Epithelial cell of proximal tubule (primary cell): ENCODE measurements around the gene SYNGR2. TPM values are rescaled to one million over a fixed set of nuclear protein-coding genes. Genes with fewer than 3 reads are reported as not detected.

ENCODE experiments used
- DNase-seq: peaks from one replicate; pipeline ENCODE4 v3.0.0-alpha.2; 2011; ENCODE audit warnings: low read depth
- H3K4me3 ChIP-seq: 2 replicates; pipeline ENCODE4 v1.5.1; 2011; ENCODE audit warnings: low read depth, mild to moderate bottlenecking, low read length
- total RNA-seq: library from RNA; depleted of rRNA; stranded (reverse); fragments of >200 nt; gene quantifications from 2 replicates; pipeline ENCODE4 v1.2.3, GENCODE V29; 2015
- TF ChIP-seq, protein P1 (sequence below): conservative IDR thresholded peaks from 2 replicates; pipeline ENCODE4 v1.5.1; 2012; ENCODE audit warnings: low read depth, mild to moderate bottlenecking, low read length

The SYNGR2 gene
- total RNA-seq, 1 donor from 2014 or later = 137 TPM

GRCh38 chr17:78183916-78184315, 15.5 kb downstream of the SYNGR2 start:
- DNase-seq = no peak
- TF ChIP-seq, protein P1, sequence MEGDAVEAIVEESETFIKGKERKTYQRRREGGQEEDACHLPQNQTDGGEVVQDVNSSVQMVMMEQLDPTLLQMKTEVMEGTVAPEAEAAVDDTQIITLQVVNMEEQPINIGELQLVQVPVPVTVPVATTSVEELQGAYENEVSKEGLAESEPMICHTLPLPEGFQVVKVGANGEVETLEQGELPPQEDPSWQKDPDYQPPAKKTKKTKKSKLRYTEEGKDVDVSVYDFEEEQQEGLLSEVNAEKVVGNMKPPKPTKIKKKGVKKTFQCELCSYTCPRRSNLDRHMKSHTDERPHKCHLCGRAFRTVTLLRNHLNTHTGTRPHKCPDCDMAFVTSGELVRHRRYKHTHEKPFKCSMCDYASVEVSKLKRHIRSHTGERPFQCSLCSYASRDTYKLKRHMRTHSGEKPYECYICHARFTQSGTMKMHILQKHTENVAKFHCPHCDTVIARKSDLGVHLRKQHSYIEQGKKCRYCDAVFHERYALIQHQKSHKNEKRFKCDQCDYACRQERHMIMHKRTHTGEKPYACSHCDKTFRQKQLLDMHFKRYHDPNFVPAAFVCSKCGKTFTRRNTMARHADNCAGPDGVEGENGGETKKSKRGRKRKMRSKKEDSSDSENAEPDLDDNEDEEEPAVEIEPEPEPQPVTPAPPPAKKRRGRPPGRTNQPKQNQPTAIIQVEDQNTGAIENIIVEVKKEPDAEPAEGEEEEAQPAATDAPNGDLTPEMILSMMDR = no peak
- H3K4me3 ChIP-seq = no peak overlapping the region

- H3K4me3 ChIP-seq = peak overlapping the region; percentile 46
- TF ChIP-seq, protein P1 = no peak
- no peak for DNase-seq
Observed at GRCh38 chr17:78184351-78184750, 16.0 kb downstream of the SYNGR2 start.

GRCh38 chr17:78184868-78185267, 16.5 kb downstream of the SYNGR2 start:
- TF ChIP-seq, protein P1 = no peak
- peak overlapping the region; percentile 46 for H3K4me3 ChIP-seq
- peak; percentile 67 for DNase-seq

GRCh38 chr17:78185981-78186691, 17.8 kb downstream of the SYNGR2 start:
- TF ChIP-seq, protein P1 = no peak
- DNase-seq = no peak
- peak overlapping the region; percentile 64 for H3K4me3 ChIP-seq

DNA sequence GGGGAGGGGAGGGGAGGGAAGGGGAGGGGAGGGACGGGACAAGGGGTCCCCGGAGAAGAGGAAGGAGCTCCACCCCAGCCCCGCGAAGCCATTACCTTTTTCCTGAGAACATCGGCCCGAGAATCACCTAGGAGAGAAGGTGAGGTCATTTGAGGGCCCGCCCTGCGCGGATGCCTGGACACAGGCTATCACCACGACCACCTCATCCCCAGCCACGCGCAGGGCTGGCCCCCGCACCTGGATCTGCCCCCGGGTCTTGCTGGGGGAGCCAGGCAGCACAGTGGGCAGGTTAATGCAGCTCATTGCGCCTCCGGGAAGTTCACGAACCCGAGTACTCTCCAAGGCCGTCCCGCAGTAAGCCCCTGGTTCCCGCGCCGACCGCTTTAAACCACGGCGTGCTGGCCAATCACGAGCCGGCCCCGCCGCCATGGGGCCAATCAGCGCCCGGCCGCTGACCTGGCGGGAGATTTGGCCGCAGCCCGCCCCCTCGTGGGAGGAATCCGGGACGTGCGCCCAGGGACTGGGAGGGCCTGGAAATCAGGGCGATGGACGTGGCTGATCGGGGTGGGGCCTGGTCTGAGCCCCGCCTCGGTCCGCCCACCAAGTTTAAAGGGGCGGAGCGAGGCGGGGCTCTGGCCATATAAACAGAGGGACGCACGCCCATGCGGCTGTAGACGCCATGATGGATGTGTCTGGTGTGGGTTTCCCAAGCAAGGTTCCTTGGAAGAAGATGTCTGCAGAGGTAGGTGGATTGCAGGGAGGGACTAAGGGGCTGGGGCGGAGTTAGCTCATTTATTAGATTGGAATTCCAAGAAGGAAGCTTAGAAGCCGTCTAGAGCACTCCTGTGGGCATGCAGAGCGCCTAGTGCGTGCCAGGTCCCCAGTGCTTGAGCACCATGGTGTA, 18.6 kb downstream of the SYNGR2 start, which contains the start of the genes AFMID and TK1:
TSS of gene AFMID (plus strand) at position 671 of the 904 bp plus-strand sequence. CDS start at position 680, 9 bp downstream.
TSS of gene TK1 (minus strand) at position 361 of the 904 bp plus-strand sequence. CDS start at position 303, 58 bp downstream.
- TF ChIP-seq, protein P1 = peak; percentile 80
- peak; percentile 73 for DNase-seq
- H3K4me3 ChIP-seq = peak within 1 kb of the TSS; percentile 64

DNA sequence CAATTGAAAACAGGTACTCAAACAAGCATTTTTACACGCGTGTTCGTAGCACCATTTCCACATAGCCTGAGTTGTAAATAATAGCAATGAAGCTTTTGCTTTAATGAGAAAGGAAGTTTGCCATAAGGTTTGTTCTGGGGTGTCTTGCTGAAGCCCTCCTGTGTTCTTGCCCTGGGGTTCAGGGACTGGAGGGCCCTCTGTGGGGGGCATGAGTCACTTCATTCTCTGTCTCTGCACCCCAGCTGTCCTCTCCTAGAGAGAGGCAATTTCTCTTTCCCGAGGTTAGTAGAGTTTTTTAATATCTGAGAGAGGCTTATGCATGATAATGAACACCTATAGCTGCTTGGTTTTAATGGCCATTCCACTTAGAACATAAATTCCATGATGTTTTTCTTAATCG, 28.3 kb downstream of the SYNGR2 start:
- no peak for DNase-seq
- TF ChIP-seq, protein P1 = no peak
- no peak overlapping the region for H3K4me3 ChIP-seq
